GOT3 (cell line): ENCODE data around the gene ZBTB20.
"Not testable (repeated sequence)": the region's sequence is repeated elsewhere in the genome, so short reads cannot be mapped to it uniquely, and the experiment has no call there.

ENCODE experiments used
- DNase-seq: peaks from one replicate; lab custom pipeline; 2025; ENCODE audit warnings: mixed read lengths; lab: John Stamatoyannopoulos, UW

Gene ZBTB20

GRCh38 chr3:114714957-114715460 lies 432.1 kb downstream of the ZBTB20 start:
- DNase-seq, result no peak

GRCh38 chr3:114714237-114714636 lies 432.9 kb downstream of the ZBTB20 start:
- DNase-seq, result no peak

GRCh38 chr3:114712728-114713492 lies 434.2 kb downstream of the ZBTB20 start:
- DNase-seq, result no peak

- DNase-seq, result no peak
Measured at GRCh38 chr3:114711321-114711886, 435.7 kb downstream of the ZBTB20 start.

DNA sequence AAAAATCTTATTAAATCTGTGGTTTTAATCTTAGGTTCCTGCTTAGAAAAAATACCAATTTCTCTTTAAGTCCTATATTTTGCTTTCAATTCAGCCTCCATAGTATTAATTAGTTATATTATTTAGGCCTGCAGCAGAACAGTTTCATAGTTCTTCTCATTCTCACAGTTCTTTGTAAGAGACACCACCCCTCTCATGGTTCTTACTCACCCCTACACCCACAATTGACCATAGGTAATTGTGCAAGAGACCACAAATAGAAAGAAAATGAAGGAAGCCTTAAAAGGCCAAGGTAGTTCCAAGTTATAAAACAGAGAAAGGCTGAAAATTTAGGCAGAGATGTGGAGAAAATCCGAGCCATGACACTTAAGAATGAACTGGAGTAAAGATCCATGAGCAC lies 438.0 kb downstream of the ZBTB20 start:
- no peak for DNase-seq

DNA sequence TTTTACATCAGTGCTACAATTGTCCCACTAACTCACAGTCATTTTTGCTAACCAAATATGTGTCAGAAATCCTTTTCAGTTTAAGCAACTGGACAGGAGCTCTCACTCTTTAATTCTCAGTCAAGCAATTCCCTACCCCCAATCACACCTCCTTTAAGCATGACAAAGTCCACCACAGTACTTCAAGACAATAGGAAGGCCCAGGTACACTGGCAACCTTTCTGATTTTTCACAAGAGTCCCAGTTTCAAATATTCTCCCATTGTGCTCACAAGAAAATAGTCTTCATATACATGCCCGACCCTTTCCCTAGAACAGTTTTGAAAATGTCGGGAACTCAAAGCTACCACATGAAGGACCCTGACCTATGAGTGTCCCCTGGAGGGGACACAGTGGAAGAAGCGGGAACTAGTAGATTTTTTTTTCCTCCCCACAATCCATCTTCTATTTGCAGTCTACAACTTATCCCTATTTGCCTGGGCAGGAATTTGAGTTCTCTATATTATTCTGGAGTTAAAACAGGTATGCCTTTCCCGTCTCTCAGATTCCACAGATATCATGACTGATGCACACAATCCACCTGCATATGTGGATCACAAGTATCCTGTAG lies 439.7 kb downstream of the ZBTB20 start:
- no peak for DNase-seq

DNA sequence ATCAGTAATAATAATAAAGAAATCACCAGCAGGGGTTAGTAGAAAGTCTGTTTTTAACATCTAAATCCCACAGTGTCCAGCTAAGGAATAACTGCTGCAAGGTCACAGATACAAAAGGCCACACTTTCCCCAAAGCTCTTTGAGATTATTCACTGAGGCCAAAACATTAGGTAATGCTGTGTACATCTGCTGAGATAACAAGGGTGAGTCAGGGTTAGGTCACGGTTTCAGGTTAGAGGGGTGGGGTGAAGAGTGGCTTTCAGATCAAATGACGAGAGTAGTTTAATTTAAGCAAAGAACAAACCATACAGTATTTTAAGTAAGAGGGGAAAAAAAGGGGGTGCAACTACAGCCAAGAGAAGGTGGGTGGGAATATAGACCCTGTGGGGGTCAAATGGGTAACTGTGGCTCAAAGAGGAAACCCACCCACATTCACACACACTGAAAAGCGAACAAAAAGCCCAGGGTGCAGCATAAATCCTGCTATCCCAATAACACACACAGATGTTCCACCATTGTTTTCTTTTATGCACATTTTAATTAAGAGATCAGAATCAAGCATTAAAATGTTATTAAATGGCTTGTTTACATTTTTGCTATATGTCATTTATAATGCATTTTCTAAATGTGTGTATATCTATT lies 440.4 kb downstream of the ZBTB20 start:
- DNase-seq, result no peak

- DNase-seq, result no peak
Measured at GRCh38 chr3:114700637-114701234, 446.4 kb downstream of the ZBTB20 start.

GRCh38 chr3:114698146-114699105 lies 448.7 kb downstream of the ZBTB20 start:
- DNase-seq, result no peak

GRCh38 chr3:114697401-114697800 lies 449.7 kb downstream of the ZBTB20 start:
- DNase-seq, result no peak

- DNase-seq, result no peak
Measured at GRCh38 chr3:114694251-114694650, 452.8 kb downstream of the ZBTB20 start.

- DNase-seq, result no peak
Measured at GRCh38 chr3:114691871-114692270, 455.2 kb downstream of the ZBTB20 start.

DNA sequence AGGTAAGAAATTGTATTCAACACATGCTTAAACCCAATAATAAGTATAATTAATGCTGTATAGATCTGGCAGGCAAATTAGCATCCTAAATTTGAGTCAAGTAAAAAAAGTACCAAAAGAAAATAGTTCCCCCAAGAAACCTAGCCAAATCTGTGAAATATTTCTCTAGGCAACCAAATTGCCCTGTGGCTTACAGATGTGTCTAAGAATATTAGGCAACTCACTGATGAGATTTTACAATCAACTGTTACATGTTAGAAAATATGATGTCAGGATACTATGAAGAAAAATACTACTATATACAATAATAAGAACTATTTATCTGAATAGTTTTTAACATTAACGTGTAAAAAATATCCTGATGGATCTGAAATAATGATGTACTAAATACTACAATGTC lies 456.2 kb downstream of the ZBTB20 start:
- no peak for DNase-seq

GRCh38 chr3:114687151-114687550 lies 459.9 kb downstream of the ZBTB20 start:
- no peak for DNase-seq

GRCh38 chr3:114686621-114687020 lies 460.5 kb downstream of the ZBTB20 start:
- no peak for DNase-seq

GRCh38 chr3:114685161-114685560 lies 461.9 kb downstream of the ZBTB20 start:
- DNase-seq, result no peak

- DNase-seq, result no peak
Measured at GRCh38 chr3:114680299-114680698, 466.8 kb downstream of the ZBTB20 start.

- DNase-seq, result not testable (repeated sequence)
Measured at GRCh38 chr3:114679773-114680172, 467.3 kb downstream of the ZBTB20 start.

DNA sequence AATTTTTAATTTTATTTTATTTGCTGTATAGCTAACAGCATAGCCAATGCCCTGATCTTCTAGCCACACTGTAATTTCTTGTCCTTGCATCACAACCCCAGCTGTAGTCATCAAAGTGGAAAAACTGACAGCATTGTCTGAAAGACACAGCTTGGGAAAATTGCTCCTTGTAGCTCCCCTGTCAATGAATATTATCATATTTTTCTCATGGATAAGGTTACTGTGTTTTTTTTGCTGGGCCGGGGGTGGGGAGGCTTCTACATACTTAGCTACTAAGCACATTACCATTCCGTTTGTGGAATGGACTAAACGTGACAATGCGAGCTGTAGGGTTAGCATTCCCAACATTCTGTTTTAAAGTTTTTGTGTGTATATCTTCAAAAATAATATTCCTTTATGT lies 472.0 kb downstream of the ZBTB20 start:
- DNase-seq, result no peak

DNA sequence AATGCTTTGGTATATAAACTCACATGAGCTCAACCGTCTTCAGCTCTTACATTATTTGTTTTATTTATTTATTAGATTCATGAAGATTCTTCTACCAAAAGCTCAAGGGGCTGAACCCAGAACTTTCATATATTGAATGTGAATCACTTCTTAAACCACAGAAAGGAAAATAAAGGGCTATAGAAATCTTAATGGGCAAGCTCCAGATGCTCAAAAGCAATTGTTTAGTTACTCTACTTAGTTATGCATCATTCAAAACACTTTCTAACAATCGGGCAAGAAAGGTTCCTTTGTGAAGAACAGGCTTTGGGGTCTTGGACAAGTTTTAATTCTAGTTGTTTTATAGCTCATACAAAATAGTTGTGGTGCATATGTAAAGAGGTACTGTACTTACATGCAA lies 473.1 kb downstream of the ZBTB20 start:
- no peak for DNase-seq

DNA sequence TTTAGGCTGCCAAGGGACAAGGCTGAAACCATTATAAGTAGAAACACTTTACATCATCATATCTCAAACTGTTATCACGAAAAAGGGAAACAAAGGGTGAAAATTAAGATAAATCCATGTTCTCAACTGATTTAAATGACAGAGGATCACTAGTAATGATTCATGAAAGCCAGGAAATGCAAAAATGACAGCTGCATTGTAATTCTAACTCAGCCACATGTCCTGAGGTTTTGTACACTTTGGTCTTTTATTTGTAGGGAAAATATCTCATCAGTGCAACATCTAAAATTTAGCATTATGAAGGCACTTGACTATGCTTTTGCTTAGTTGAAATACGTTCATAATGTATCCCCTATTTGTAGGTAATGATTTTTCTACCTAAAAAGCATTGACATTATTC lies 473.6 kb downstream of the ZBTB20 start:
- no peak for DNase-seq
